ENCODE results near the gene PFKL.

PFKL gene

GRCh38 chr21:44314561-44314960 lies 14.7 kb downstream of the PFKL start:
- no peak for DNase-seq

- DNase-seq: no peak
Observed at GRCh38 chr21:44315691-44316203, 15.9 kb downstream of the PFKL start.

DNA sequence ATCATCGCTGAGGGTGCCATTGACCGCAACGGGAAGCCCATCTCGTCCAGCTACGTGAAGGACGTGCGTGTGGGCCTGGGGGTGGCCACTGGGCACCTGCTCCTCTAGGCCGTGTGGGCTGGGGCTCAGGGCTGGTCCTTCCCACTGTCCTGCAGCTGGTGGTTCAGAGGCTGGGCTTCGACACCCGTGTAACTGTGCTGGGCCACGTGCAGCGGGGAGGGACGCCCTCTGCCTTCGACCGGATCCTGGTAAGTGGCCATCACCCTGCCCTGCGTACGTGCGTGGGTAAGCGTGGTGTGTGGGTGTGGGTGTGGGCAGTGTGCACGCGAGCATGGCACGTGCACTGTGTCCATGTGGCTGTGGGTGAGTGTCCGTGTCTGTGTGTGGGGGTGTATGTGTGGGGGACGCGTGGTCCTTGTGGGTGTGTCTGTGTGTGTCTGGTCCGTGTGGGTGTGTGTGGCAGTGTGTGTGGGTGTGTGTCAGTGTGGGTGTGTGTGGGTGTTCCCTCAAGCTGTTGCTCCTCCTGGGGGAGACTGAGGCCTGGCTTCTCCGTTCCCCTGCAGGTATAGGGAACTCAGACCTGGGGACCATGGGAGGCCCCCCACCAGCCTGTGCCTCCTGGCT lies 16.5 kb downstream of the PFKL start:
- no peak for DNase-seq

- no peak for DNase-seq
Observed at GRCh38 chr21:44317241-44317782, 17.5 kb downstream of the PFKL start.

DNA sequence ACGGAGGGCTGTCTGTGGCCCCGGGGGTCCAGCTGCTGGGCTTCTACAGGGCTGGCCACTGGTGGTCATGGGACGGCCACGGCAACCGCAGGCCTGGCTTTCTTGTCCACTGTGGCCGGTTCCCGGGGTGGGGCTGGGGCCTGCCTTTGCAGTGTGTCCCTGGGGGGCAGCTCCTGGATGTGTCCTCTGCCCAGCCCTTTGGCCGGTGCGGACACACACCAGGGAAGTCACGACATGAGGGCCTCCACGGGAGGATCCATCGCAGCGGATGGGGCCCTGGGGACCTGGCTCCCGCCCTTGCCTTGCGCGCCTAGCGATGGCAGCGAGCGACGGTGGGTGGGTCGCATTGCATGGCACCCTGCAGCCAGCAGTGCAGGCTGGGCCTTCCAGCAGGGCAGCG lies 18.0 kb downstream of the PFKL start:
- DNase-seq: no peak

GRCh38 chr21:44318489-44319285 lies 18.8 kb downstream of the PFKL start:
- DNase-seq: no peak

DNA sequence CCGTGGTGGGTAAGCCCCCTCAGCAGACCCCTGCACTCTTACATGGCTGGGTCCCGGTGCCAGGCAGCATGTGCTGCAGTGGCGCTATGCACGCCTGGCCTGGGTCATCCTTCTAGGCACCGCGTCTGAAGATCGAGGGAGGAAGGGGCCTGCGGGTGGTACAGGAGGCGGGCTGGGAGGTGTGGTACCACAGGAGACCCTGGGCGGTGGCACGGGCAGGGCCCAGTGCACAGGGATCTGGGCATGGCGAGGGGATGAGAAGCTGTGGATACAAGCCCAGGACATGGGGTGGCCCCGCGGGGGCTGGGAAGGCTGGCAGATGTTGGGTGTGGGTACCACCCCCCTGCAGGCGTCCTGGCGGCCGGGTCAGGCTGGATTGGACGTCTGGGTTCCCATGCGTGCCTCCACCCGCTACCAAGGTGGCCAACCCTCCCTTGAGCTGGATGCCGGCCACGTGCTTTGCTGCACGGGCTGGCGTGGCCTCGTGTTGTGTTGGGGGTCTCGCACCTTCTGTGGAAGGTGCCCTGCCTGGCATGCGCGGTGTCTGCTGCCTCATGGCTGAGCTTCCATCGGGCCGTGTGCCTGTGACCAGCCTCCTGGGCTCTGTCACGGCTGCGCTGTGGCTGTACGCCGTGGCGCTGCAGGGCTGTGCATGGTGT lies 19.7 kb downstream of the PFKL start:
- no peak for DNase-seq

DNA sequence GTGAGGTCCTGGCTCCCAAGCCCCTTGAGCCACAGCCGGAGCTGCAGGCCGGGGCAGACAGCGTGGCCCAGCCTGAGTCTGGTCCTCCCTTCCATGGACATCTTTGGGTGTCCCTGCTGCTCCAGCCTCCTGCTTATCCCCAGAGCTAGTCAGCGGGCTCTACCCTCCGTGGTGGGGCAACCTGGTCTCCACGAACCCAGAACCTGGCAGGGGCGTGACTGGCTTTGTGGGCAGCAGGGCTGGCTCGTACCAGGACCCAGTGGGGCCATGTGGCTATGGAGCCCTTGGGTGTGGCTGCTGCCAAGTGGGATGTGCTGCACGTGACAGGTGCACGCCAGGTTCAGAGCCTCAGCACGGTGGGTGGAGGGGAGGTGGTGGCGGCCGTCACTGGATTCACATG lies 21.0 kb downstream of the PFKL start:
- no peak for DNase-seq

GRCh38 chr21:44321846-44322450 lies 22.1 kb downstream of the PFKL start:
- DNase-seq: no peak

- DNase-seq: no peak
Observed at GRCh38 chr21:44322621-44323325, 22.9 kb downstream of the PFKL start.

DNA sequence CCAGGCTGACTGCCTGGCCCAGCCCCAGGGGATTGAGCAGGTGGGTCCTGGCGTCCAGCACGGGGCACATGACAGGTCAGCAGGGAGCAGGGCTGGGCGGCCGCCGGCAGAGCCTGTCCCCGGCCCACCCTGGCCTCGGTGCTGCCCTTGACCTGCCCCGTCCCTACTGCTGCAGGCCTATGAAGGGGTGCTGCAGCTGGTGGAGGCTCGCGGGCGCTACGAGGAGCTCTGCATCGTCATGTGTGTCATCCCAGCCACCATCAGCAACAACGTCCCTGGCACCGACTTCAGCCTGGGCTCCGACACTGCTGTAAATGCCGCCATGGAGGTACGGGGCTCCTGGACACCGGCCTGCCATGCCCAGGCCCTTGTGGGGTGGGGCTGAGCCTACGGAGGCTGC lies 23.7 kb downstream of the PFKL start:
- no peak for DNase-seq

DNA sequence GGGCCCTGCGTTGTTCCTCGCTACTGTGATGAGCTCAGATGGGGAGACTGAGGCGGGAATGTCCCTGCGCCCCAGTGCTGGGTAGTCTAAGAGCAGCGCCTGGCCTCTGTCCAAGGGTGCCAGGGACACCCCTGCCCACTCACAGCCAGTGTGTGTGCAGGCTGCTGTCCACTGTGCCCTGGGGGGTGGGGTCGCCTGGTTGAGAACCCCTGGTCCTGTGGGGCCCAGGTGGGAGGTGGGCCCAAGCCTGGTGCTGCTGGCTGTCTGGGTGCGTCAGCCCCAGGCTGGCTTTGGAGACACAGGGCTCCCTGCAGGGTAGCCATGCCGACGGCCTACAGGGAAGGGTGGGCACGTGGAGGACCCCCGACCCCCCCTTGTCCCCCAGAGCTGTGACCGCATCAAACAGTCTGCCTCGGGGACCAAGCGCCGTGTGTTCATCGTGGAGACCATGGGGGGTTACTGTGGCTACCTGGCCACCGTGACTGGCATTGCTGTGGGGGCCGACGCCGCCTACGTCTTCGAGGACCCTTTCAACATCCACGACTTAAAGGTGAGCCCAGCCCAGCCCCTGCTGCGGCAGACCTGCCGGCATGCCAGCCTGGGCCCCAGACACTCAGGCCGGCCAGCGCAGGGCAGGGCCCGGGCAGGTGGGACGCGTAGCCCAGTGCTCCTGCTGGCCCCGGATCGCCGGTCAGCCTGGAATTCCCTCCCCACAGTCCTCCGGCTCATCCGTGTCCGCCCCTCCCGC lies 24.4 kb downstream of the PFKL start:
- DNase-seq: no peak

DNA sequence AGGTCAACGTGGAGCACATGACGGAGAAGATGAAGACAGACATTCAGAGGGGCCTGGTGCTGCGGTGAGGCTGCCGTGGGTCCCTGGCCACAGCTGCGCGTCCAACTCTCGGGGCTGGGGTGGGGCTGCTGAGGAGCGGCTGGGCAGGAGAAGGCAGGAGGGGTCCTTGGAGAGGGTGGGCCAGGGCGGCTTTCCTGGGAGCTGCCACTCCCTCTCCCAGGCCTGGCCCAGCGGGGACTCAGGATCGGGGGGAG lies 24.9 kb downstream of the PFKL start:
- no peak for DNase-seq

GRCh38 chr21:44325386-44326271 lies 25.8 kb downstream of the PFKL start:
- no peak for DNase-seq

- no peak for DNase-seq
Observed at GRCh38 chr21:44326272-44326647, 26.4 kb downstream of the PFKL start.

DNA sequence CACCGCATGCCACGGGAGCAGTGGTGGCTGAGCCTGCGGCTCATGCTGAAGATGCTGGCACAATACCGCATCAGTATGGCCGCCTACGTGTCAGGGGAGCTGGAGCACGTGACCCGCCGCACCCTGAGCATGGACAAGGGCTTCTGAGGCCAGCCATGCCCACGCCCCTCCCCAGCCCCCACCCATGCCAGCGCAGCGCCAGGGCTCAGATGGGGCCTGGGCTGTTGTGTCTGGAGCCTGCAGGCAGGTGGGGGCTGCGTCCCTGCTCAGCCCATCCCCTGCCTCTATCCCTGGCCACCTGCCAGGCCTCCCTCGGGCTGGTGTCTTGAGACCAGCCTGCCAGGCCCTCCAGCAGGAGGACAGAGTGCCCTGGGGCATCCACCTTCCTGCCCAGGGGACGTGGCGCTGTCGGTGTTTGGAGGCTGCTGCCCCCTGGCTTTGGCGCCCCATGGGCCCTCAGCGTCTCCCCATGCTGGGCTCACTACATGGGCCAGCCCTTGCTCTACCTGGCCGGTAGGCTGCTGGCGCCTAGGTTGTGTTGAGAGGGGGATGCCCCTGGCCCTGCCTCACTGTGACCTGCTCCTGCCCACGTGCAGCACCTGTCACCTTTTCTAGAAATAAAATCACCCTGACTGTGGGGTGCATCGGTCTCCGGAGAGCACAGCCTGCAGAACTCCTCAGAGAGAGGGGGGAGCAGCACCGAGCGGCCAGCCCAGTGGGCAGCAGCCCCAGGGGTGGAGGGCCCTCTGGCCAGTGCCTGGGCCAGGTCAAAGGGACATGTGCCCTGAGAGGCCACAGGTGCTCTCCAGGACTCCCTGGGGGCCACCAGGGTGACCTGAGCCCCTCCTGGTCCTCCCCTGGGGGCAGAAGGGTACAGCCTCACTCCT lies 27.1 kb downstream of the PFKL start:
- DNase-seq: no peak

DNA sequence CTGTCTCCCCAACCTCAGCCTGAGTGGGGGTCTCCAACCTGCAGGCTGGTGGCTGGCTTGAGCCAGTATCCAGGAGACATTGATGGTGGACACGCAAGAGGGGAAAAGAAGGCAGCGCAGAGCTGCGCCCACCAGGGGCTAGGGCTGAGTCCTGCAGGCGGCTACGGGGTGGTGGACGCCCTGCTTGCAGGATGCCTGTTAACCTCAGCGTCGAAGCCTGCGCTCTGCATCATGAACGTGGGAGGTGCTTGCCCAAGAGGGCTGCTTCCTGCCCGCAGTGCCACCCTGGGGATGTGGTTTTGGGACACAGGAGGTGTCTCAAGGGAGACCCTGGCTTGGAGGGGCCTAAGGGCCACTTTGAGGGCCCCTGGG lies 27.7 kb downstream of the PFKL start:
- no peak for DNase-seq

DNA sequence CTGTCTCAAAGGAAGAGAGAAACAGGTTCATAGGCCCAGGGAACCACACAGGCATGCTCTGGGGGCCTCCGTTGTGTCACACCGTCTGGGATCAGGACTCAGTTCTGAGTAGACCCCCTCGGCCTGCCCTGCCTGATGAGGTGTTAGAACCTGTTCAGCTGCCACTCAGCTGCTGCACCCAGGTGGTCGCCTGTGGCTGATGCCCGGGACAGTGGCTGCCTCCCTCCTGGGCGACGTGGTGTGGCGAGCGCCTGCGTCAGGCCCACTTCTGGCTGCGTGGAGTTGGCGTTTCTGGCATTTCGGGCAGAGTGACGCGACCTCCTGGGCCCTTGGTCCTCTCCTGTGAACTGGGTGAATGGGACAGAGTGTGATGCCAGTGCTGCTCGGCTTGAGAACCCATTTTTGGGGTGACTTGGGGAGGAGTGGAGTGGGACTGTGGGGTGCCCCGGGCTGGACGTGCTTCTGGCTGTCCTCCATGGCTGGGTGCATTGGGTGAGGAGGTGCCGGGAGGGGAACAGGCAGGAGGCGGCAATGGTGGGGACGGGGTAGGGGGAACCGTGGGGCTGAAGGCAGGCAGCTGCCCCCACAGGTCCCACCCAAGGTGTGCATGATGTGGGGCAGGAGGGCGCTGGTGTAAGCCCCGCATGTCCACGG lies 28.5 kb downstream of the PFKL start:
- no peak for DNase-seq

DNA sequence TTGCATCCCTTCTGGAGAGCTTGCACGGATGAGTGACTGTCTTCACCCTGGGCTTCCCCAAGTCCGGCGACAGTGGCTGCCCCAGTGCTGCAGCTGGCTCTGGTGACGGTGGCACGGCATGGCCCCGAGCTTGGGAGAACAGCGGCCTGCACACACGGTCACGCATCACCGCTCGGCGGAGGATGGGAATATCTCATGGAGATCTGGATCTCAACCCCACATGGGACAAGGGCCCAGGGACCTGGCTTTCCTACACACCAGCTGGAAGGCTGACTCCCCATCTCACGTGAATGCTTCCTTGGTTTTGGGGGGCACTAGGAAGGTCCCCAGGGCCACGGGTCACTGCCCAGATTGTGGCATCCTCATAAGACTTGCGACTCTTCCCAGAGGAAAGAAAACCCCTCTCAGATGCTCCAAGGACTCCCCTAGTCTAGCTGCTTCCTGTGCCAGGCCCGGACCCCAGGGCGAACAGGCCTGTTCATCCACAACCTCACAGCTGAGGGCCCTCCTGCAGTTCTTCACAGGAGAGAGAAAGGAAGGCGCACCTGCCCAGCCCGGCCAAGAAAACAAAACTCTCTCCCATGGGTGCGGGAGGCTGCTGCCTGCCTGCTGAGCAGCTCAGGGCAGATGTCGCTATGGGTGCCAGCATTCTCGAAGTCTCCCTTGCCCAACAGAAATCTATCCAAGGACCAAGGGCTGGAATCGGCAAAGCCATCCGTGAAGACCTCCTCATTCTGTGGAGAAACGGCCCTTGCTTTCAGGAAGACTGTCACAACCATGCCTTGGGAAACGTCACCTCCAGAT lies 29.4 kb downstream of the PFKL start:
- DNase-seq: no peak
